ENCODE measurements around the gene SMC4.

SMC4 gene

GRCh38 chr3:160395297-160395696 is 4.2 kb upstream of the SMC4 start:
- no peak for DNase-seq

GRCh38 chr3:160398820-160399124 is 678 bp upstream of the SMC4 start:
- no peak for DNase-seq

- DNase-seq: peak; percentile 11 to 58 (median 12)
Measured at GRCh38 chr3:160400030-160400701, 716 bp downstream of the SMC4 start.

- peak in 3 of 5 experiments; percentile 8 to 35 (median 10) for DNase-seq
Measured at GRCh38 chr3:160400702-160401150, 1.3 kb downstream of the SMC4 start.

GRCh38 chr3:160401291-160402095 is 2.0 kb downstream of the SMC4 start:
- DNase-seq: peak in 2 of 5 experiments; percentile 0 to 55

- no peak for DNase-seq
Measured at GRCh38 chr3:160402221-160403027, 3.0 kb downstream of the SMC4 start.

- DNase-seq: peak in 1 of 5 experiments; percentile 28
Measured at GRCh38 chr3:160403028-160403545, 3.6 kb downstream of the SMC4 start.

GRCh38 chr3:160403796-160404470 is 4.5 kb downstream of the SMC4 start:
- DNase-seq: no peak

GRCh38 chr3:160409812-160410610 is 10.6 kb downstream of the SMC4 start:
- DNase-seq: no peak

GRCh38 chr3:160412477-160412876 is 13.0 kb downstream of the SMC4 start:
- no peak for DNase-seq

- peak in 4 of 5 experiments; percentile 29 to 76 (median 58) for DNase-seq
Measured at GRCh38 chr3:160413613-160414248, 14.3 kb downstream of the SMC4 start.

GRCh38 chr3:160417311-160417710 is 17.9 kb downstream of the SMC4 start:
- DNase-seq: no peak

- no peak for DNase-seq
Measured at GRCh38 chr3:160427832-160428424, 28.5 kb downstream of the SMC4 start.

- no peak for DNase-seq
Measured at GRCh38 chr3:160434071-160434470, 34.6 kb downstream of the SMC4 start.

GRCh38 chr3:160435095-160435494 is 35.6 kb downstream of the SMC4 start:
- DNase-seq: no peak

- DNase-seq: no peak
Measured at GRCh38 chr3:160435747-160436146, 36.3 kb downstream of the SMC4 start.

GRCh38 chr3:160437083-160437455 is 37.6 kb downstream of the SMC4 start:
- DNase-seq: no peak

GRCh38 chr3:160440687-160441086 is 41.2 kb downstream of the SMC4 start:
- DNase-seq: no peak

- no peak for DNase-seq
Measured at GRCh38 chr3:160444411-160444810, 45.0 kb downstream of the SMC4 start.

- no peak for DNase-seq
Measured at GRCh38 chr3:160445854-160446253, 46.4 kb downstream of the SMC4 start.
